BLaER1 (cell line): ENCODE measurements around the gene NSG1.

Experiments
- H3K27ac ChIP-seq: shearing (Covaris generic); formaldehyde crosslinking; 2 replicates; pipeline ENCODE4 v1.8.1; 2022
- H3K27me3 ChIP-seq: shearing (Covaris generic); formaldehyde crosslinking; 2 replicates; pipeline ENCODE4 v1.8.1; 2022
- H3K36me3 ChIP-seq: shearing (Covaris generic); formaldehyde crosslinking; 2 replicates; pipeline ENCODE4 v1.8.1; 2022
- H3K4me1 ChIP-seq: shearing (Covaris generic); formaldehyde crosslinking; 2 replicates; pipeline ENCODE4 v1.8.1; 2022
- H3K4me2 ChIP-seq: shearing (Covaris generic); formaldehyde crosslinking; 2 replicates; pipeline ENCODE4 v1.8.1; 2022
- H3K4me3 ChIP-seq: shearing (Covaris generic); formaldehyde crosslinking; 2 replicates; pipeline ENCODE4 v1.8.1; 2022
- H3K9ac ChIP-seq: shearing (Covaris generic); formaldehyde crosslinking; 2 replicates; pipeline ENCODE4 v1.8.1; 2022
- H3K9me3 ChIP-seq: shearing (Covaris generic); formaldehyde crosslinking; 2 replicates; pipeline ENCODE4 v1.8.1; 2022
- H4K20me1 ChIP-seq: shearing (Covaris generic); formaldehyde crosslinking; 2 replicates; pipeline ENCODE4 v1.8.1; 2022
- Cebpa-rat ChIP-seq: shearing (Covaris generic); IDR thresholded peaks from 2 replicates; pipeline ENCODE4 v1.8.1; 2022

The NSG1 gene

DNA sequence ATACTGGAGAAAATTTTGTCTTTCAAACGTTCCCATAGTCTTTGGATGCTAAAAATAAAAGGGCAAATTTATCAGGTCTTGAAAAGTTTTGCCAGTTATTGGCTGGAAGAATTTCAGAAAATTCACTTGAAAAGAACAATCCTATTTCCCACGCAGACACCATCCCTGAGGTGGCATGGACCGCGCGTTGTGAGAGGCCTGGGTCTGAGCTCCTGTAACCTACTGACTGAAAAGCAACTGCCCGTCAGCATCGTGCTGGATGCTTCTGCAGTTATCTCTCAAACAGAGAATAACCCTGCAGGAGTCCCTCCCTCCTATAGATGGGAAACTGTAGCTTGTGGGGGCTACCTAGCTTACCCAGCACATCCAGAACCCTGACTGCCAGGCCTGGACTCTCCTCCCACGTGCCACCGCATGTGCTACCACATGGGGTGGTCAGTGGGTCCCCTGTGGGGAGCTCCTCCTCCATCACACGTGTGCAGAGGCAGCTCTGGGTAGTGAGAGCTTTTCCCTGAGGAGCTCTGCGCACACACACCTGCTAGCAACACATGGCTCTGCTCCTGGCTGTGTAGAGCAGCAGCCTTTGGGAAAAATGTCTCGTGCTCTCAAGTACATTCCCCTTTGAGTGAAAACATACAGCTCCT is 36.1 kb downstream of the NSG1 start:
- H3K27ac ChIP-seq = no peak overlapping the region
- H3K27me3 ChIP-seq = no peaks in the 10 kb centered on the region
- no peaks in the 10 kb centered on the region for H3K9me3 ChIP-seq
- H3K4me3 ChIP-seq = no peak overlapping the region
- no peak for TF ChIP-seq Cebpa-rat
- H4K20me1 ChIP-seq = no peaks in the 10 kb centered on the region
- H3K4me2 ChIP-seq = no peak overlapping the region
- peaks cover 36% of the 10 kb centered on the region for H3K4me1 ChIP-seq
- H3K36me3 ChIP-seq = peaks cover 74% of the 10 kb centered on the region
- no peak overlapping the region for H3K9ac ChIP-seq

DNA sequence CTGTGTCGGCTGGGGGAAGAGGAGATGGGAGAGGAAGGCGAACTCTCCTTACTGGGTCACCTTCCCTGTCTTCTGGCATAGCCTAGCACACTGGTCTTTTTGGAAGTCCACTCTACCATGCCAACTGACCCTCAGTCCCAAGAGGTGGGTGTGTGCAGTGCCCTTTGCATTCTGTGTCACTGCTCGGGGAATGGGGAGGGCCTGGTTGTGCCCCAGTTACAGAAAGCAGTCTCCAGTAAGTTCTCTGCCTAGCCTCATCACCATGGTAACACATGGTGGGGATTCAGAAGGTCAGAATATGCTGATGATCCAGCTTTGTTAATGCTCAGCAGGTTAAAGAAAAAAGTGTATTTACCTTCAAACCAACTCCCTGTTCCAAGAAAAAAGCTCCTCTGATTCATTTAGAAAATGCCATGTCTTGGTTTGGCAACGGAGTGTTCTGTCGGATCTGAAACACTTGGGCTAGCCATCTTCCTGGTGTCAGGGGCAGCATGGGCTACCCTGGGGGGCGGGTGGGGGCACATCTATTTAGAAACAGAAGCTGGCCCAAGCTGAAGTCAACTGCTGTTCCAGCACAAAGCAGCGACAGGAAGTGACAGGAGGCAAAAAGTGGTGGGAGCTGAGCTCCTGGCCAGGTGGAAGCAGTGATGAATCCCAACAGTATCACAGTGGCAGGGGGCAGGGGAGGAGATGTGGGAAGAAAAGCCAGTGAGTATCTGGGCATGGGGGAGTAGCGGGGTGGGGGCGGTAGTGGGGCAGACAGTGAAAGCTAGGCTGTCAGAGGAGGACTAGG is 37.0 kb downstream of the NSG1 start:
- H3K4me2 ChIP-seq = no peak overlapping the region
- H3K27me3 ChIP-seq = no peaks in the 10 kb centered on the region
- no peak overlapping the region for H3K4me3 ChIP-seq
- H4K20me1 ChIP-seq = no peaks in the 10 kb centered on the region
- no peaks in the 10 kb centered on the region for H3K9me3 ChIP-seq
- peaks cover 83% of the 10 kb centered on the region for H3K36me3 ChIP-seq
- no peak overlapping the region for H3K27ac ChIP-seq
- no peak for TF ChIP-seq Cebpa-rat
- no peak overlapping the region for H3K9ac ChIP-seq
- peaks cover 27% of the 10 kb centered on the region for H3K4me1 ChIP-seq

DNA sequence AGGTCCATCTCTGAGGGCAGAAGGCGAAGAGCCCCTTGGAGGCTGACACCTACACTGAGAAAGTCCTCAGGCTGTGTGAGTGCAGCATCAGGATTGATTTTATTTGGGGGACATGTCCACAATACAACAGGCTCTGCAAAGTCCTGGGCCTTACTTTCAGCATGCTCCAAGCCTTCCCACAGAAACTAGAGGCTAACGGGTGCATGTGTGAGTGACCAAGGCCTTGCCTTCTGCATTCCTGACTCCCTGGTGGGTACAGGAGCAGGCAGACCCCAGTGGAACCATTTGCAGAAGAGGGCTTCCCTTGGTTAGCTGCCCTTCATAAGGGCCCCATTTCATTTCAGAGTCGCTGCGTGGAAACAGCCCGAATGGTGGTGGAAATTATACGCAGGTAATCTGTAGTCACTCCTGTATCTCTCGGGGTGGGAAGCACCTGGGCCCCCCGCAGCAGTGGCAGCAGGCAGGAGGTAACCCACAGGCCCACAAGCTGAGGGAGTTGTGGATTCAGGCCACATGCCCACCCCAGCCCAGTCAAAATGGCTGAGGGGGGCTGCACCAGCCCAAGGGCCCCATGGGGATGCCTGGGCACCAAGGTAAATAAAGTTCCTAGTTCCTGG is 37.7 kb downstream of the NSG1 start:
- no peak overlapping the region for H3K27ac ChIP-seq

DNA sequence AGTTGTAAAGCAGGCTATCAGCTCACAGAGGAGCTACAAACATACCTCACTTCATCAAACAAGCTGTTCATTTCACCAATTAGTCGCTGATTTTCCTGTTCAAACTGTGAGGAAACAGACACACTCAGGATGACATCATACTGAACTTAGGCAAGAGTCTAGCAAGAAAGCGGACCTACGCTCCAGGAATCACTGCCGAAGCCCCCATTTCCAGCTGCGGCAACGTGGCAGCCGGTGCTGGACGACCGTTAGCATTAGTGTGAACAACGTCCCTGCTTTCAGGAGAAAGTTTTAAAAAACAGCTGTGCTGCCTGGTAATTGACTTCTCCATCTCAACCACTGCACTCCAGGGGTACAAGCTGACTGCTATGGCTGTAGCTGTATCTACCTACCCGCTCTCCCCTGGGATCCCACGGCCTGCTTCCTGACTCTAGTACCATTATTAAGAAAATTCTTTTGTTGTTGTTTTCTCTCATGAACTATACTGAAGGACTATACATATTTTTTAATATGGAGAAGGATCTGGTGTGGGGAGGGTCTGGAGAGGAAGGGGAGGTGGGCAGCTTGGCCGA is 38.3 kb downstream of the NSG1 start:
- Histone ChIP-seq H3K9me3 (no peaks in the 10 kb centered on the region), H3K27me3 (no peaks in the 10 kb centered on the region), H4K20me1 (no peaks in the 10 kb centered on the region), H3K4me2 (no peak overlapping the region), H3K4me1 (peaks cover 13% of the 10 kb centered on the region), H3K4me3 (no peak overlapping the region), H3K27ac (no peak overlapping the region), H3K36me3 (peaks cover 83% of the 10 kb centered on the region), H3K9ac (no peak overlapping the region)
- no peak for TF ChIP-seq Cebpa-rat

More for the DNA sequence above, 37.7 kb downstream of the NSG1 start:
- Histone ChIP-seq H3K36me3 (peaks cover 88% of the 10 kb centered on the region), H3K27me3 (no peaks in the 10 kb centered on the region), H3K4me1 (peaks cover 19% of the 10 kb centered on the region), H3K9me3 (no peaks in the 10 kb centered on the region), H4K20me1 (no peaks in the 10 kb centered on the region), H3K9ac (no peak overlapping the region), H3K4me2 (no peak overlapping the region), H3K4me3 (no peak overlapping the region)
- no peak for TF ChIP-seq Cebpa-rat

DNA sequence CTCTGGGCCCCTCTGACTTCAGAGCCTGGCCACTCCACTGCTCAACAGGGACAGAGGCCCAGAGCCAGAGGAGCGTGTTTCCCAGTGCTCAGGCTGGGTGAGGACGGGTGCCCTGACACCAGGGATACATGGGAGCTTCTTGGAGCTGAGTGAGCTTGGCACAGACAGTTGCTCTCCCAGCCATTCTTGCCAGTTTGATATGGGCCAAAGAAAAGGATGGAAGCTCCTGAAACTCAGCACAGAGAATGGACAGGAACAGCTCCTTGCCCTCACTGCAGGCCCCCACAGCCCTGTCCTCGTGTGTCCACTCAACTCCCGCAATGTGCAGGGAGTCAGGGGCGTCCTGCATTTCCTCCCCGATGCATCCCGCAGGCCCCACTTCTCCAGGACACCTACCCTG is 38.8 kb downstream of the NSG1 start:
- Histone ChIP-seq H3K36me3 (peaks cover 78% of the 10 kb centered on the region), H3K4me1 (peaks cover 13% of the 10 kb centered on the region; the same call in 1 of the 2 replicates), H3K4me2 (no peak overlapping the region), H3K27me3 (no peaks in the 10 kb centered on the region), H3K4me3 (no peak overlapping the region), H4K20me1 (no peaks in the 10 kb centered on the region), H3K9ac (no peak overlapping the region), H3K27ac (no peak overlapping the region), H3K9me3 (no peaks in the 10 kb centered on the region)
- TF ChIP-seq Cebpa-rat = no peak

DNA sequence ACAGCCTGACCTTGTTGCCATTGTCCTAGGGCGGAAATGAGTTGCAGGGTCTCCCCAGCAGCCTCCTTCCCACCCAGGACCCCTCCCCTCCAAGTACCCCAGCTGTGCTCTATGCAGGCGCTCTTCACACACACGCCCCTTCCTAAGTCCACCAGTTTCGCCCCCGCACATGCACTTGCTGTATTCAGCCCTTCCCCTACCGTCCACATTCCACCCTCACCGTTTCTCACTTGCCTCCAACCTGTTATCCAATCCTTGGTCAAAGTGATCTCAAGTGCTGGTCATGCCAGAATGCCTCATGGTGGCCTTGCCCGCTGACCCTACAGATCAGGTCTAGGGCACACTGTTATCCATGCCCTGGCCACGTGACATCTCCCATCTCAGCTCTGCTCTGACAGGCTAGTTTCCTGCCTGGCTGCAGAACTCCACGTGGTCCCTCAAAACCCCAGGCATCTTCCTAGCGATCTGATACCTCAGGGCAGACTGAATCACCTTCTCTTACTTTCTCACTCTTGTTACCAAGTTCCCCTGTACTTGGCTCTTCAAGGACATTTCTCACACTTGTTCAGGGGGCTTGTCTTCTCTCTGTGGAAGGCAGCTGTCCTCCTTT is 39.7 kb downstream of the NSG1 start:
- Histone ChIP-seq H4K20me1 (no peaks in the 10 kb centered on the region), H3K4me3 (no peak overlapping the region), H3K9me3 (no peaks in the 10 kb centered on the region), H3K27me3 (no peaks in the 10 kb centered on the region), H3K4me1 (peaks cover 13% of the 10 kb centered on the region; the same call in 1 of the 2 replicates), H3K36me3 (peaks cover 69% of the 10 kb centered on the region), H3K27ac (no peak overlapping the region), H3K4me2 (no peak overlapping the region), H3K9ac (no peak overlapping the region)
- TF ChIP-seq Cebpa-rat = no peak

DNA sequence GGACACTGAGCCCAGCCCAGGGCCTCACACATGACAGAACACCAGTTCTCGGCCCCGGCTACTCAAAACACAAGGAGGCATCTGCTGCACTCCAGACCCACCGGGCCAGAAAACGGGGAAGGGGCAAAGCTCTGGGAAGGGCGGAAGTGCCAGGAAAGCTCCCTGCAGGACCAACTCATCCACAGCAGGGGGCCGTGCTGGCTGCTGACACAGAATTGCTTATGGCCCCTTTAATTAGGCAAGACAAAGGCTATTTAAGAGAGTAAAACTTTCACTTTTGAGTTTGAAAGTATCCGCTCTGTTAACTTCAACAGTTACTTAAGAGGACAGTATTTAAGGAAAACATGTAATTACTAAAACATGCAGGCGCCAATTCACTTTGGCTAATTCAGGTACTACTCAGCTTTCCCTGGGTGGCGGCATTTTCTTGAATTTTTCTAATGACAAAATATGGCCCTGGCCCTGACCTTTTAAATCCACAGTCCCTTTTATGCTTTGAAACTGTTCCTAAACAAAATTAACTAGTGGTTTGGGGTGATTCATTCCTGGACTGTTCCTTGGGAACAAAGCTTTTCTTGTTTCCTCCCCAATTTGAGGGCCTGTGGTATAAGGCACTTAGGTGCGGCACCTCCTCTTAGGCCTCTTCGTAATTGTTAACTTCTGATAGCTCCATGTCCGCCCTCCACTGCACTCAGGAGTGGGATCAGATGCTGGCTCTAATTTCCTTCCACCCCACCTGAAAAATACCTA is 40.4 kb downstream of the NSG1 start:
- no peaks in the 10 kb centered on the region for H4K20me1 ChIP-seq
- H3K27me3 ChIP-seq = no peaks in the 10 kb centered on the region
- no peak overlapping the region for H3K4me2 ChIP-seq
- no peak for TF ChIP-seq Cebpa-rat
- no peak overlapping the region for H3K27ac ChIP-seq
- H3K4me3 ChIP-seq = no peak overlapping the region
- H3K9ac ChIP-seq = no peak overlapping the region
- peaks cover 66% of the 10 kb centered on the region for H3K36me3 ChIP-seq
- H3K9me3 ChIP-seq = no peaks in the 10 kb centered on the region
- peaks cover 13% of the 10 kb centered on the region; the same call in 1 of the 2 replicates for H3K4me1 ChIP-seq

DNA sequence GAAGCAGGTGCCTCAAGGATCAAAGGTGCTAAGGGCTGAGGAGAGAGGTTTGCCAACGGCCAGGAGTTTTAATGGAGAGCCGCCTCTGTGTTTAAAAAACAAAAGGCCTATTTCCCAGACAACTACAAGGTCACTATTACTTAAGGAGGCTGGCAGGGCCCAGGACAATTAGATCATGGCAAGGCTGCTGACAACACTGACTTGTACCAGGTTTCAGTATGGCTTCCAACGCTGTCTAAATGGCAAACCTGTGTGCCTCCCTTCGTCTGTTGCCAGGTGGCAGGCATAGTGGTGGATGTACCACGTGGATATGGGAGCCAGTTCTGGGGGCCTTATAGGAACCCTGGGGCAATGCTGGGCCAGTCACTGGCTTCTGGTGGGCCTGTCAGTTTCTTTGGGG is 41.0 kb downstream of the NSG1 start:
- H3K27me3 ChIP-seq = no peaks in the 10 kb centered on the region
- no peaks in the 10 kb centered on the region for H4K20me1 ChIP-seq
- no peak for TF ChIP-seq Cebpa-rat
- peaks cover 13% of the 10 kb centered on the region; the same call in 1 of the 2 replicates for H3K4me1 ChIP-seq
- H3K36me3 ChIP-seq = peaks cover 66% of the 10 kb centered on the region
- no peaks in the 10 kb centered on the region for H3K9me3 ChIP-seq
- no peak overlapping the region for H3K27ac ChIP-seq
- H3K9ac ChIP-seq = no peak overlapping the region
- H3K4me3 ChIP-seq = no peak overlapping the region
- H3K4me2 ChIP-seq = no peak overlapping the region
